Activated naive CD8-positive, alpha-beta T cell treated with anti-CD3 and anti-CD28 coated beads, Interleukin-2, amount 10 ng/mL, durations not matched to agents 7 days and 5 days (primary cell): Measurements from ENCODE around the gene SH3GL2. TPM values are rescaled to one million over a fixed set of nuclear protein-coding genes. Genes with fewer than 3 reads are reported as not detected.
A peak's percentile ranks its signal among the peaks of the same experiment; 100 is the strongest.

Experiments used
- ATAC-seq: fragments of 150-1000 bp; cut with Tn5 transposase; one replicate; pipeline ENCODE4 v1.10.0; 2021; ENCODE audit warnings: low read depth, moderate library complexity
- POLR2A ChIA-PET: fragments of 350-600 bp; sonication (Branson Sonifier 250); formaldehyde crosslinking; loops from one replicate; lab custom pipeline; 2021; ENCODE audit warnings: antibody characterized with exemption; lab: Charles Lee
- DNase-seq: peaks from one replicate; pipeline ENCODE4 v3.0.0; 2021
- H3K27ac Mint-ChIP-seq: one replicate; pipeline ENCODE4 v1.8.0; 2022; ENCODE audit warnings: mild to moderate bottlenecking, mixed read lengths
- H3K27me3 Mint-ChIP-seq: one replicate; pipeline ENCODE4 v1.8.0; 2022; ENCODE audit warnings: mild to moderate bottlenecking, moderate library complexity, mixed read lengths
- H3K36me3 Mint-ChIP-seq: one replicate; pipeline ENCODE4 v1.8.0; 2021; ENCODE audit warnings: mild to moderate bottlenecking, mixed read lengths
- H3K4me1 Mint-ChIP-seq: one replicate; pipeline ENCODE4 v1.8.0; 2021; ENCODE audit warnings: mixed read lengths
- H3K4me3 Mint-ChIP-seq: one replicate; pipeline ENCODE4 v1.8.0; 2022; ENCODE audit warnings: mild to moderate bottlenecking, moderate library complexity, mixed read lengths
- H3K9me3 Mint-ChIP-seq: one replicate; pipeline ENCODE4 v1.8.0; 2021; ENCODE audit warnings: mixed read lengths
- total RNA-seq, 2 experiments: library from RNA; stranded (reverse); gene quantifications; one replicate each; pipeline ENCODE4 v1.2.3, GENCODE V29; 2021

The SH3GL2 gene
- not detected for total RNA-seq

DNA sequence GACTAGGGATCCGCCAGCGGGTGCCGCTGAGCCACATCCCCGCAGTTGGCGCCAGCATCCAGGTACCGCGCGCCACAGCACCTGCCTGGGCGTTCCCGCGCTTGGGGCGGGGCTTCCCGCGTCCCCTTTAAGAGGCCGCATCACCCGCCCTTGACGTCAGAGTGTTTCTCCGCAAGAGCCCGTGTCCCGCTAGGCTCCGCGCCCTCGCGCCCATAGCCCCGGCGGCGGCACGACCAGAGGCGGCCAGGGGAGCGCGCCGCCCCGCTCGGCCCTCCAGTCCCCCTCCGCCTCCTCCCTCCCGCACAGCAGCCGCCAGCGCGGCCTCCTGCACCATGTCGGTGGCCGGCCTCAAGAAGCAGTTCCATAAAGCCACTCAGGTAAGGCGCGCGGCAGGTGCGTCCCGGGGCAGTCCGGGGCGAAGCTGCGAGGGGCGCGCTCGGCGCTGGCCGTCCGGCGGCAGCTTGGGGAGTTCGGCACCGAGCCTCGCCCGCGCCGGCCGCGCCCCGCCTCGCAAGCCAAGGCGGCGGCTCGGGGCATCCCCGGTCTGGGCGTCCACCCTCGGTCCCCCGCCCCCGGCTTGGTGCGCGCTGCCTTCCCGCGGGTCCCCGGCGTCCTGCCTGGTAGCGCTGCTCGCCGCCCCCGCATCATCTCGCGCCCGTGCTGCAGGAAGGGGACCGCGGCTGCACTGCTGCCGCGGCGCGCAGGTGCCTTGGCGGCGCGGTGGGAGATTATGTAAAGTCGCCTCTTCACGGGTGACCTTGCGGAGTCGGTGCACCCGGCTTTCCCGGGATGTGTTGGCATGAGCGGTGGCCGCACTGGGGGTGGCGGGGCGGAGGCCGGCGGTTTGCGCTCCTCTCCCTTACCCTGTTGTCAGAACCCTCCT lies at the start of gene SH3GL2:
Gene SH3GL2, plus strand, starts transcription at position 156 of the 883 bp plus-strand sequence.
- Mint-ChIP-seq H3K4me3 (peak within 1 kb of the TSS; percentile 62), H3K27ac (no peak within 1 kb of the TSS), H3K9me3 (no peaks in the 10 kb centered on the region), H3K27me3 (peaks cover 30% of the 10 kb centered on the region), H3K36me3 (no peaks in the 10 kb centered on the region), H3K4me1 (peaks cover 2% of the 10 kb centered on the region)
- DNase-seq, result peak; percentile 31
- peak; percentile 54 for ATAC-seq
- POLR2A ChIA-PET, result no interaction called here

DNA sequence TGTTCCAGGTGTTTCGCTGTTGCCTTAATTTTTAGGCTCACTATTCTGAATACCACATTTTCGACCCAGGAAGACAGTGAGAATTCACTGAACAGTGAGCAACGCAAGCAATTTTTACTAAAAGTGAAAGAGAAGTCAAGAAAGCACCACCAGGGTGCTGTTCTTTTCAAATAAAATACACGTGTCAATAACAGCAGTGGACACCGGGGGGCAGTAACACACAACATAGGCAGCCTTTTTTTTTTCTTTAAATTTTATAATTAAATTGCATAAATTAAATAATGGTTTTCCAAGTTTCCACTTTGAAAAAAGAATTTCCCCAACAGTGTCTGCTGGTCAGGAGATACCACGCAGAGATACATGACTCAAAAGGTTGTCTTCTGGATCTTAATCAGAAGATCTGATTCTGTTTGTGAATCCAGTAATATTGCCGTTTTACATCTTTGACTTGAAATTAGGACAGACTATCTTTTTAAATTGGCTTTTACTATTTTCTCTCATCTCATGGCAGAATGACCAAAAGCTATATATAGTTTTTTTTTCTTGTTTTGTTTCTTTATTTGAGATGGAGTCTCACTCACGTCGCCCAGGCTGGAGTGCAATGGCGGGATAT lies 47.1 kb upstream of the SH3GL2 start:
- no peaks in the 10 kb centered on the region for H3K9me3 Mint-ChIP-seq
- H3K36me3 Mint-ChIP-seq, result no peaks in the 10 kb centered on the region
- POLR2A ChIA-PET, result no interaction called here
- ATAC-seq, result no peak
- no peak overlapping the region for H3K27ac Mint-ChIP-seq
- H3K4me3 Mint-ChIP-seq, result no peak overlapping the region
- H3K4me1 Mint-ChIP-seq, result no peaks in the 10 kb centered on the region
- no peak for DNase-seq
- H3K27me3 Mint-ChIP-seq, result no peaks in the 10 kb centered on the region

DNA sequence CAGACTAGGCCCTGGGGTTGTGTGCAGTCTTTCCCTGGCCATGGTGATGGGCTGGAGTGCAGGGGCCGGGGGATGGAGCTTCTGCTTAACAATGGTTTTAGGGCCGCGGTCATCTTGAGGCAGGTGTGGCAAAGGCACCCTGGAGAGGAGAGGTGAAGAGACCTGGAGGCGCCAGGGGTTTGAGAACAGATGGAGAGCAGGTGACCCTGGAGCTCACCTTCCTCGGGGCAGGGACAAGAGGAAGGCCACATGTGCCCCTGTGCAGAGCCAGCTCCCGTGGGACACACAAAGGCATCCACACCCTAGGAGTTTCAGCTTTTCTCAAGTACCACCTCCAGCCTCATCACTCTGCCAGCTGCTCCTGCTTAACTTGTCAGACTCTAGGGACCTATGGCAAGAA lies 46.4 kb upstream of the SH3GL2 start:
- H3K36me3 Mint-ChIP-seq, result no peaks in the 10 kb centered on the region
- H3K27ac Mint-ChIP-seq, result no peak overlapping the region
- H3K4me1 Mint-ChIP-seq, result no peaks in the 10 kb centered on the region
- H3K27me3 Mint-ChIP-seq, result no peaks in the 10 kb centered on the region
- DNase-seq, result no peak
- H3K4me3 Mint-ChIP-seq, result no peak overlapping the region
- no peak for ATAC-seq
- POLR2A ChIA-PET, result no interaction called here
- no peaks in the 10 kb centered on the region for H3K9me3 Mint-ChIP-seq

DNA sequence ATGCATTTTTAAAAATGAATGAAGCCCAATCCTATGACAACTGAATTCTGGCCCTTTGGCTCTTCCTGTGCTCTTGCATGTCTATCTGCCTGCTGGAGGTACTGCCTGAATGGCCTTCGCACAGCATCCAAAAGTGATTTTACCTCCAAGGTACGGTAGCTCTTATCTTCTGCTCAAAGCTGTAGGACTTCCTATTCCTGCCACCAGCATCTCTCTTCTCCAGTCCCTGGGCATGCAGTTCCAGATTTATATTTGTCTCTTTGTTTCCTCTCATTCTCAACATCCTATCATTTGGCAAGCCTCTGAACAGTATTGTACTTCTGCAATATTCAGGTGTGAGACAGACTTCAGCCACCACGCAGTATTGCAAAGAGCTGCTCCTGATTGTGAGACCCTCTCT lies 43.7 kb upstream of the SH3GL2 start:
- no peak for ATAC-seq
- Mint-ChIP-seq H3K27ac (no peak overlapping the region), H3K4me3 (no peak overlapping the region)

DNA sequence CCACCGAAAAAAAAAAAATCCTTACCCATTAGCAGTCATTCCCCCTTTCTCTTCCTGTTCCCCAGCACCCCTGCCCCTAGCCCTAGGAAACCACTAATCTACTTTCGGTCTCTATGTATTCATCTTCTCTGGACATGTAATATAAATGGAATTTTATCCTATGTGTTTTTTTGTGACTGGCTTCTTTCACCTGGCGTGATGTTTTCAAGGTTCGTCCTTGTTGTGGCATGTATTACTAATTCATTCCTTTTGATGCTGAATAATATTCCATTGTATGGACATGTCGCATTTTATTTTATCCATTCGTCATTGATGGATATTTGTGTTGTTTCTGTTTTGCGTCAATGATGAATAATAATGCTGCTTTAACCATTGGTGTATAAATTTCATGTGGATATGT lies 42.8 kb upstream of the SH3GL2 start:
- Mint-ChIP-seq H3K27me3 (no peaks in the 10 kb centered on the region), H3K4me1 (no peaks in the 10 kb centered on the region), H3K9me3 (peaks cover 2% of the 10 kb centered on the region), H3K4me3 (no peak overlapping the region), H3K27ac (no peak overlapping the region), H3K36me3 (no peaks in the 10 kb centered on the region)
- POLR2A ChIA-PET, result no interaction called here
- no peak for DNase-seq
- ATAC-seq, result no peak

More for the DNA sequence above, 43.7 kb upstream of the SH3GL2 start:
- Mint-ChIP-seq H3K4me1 (no peaks in the 10 kb centered on the region), H3K9me3 (no peaks in the 10 kb centered on the region), H3K36me3 (no peaks in the 10 kb centered on the region), H3K27me3 (no peaks in the 10 kb centered on the region)
- no peak for DNase-seq
- POLR2A ChIA-PET, result no interaction called here

DNA sequence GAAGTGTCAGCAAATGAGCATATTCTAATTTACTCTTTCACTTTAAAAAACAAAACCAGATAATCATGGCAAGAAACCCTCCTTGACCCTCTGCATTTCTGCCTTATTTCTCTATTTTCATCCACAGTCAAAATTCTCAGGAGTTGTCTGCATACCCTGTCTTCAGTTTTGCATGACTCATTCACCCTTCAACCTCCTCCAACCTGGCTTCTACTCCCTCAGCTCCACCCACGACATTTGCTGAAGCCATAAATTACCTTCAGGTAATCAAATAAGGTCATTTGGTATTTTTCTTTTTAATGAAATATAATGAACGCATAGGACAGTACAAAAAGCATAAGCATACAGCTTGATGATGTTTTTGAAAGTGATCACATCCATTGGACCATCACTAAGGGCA lies 27.8 kb upstream of the SH3GL2 start:
- no peaks in the 10 kb centered on the region for H3K4me1 Mint-ChIP-seq
- H3K4me3 Mint-ChIP-seq, result no peak overlapping the region
- ATAC-seq (no peak), DNase-seq (no peak)
- H3K27ac Mint-ChIP-seq, result no peak overlapping the region
- POLR2A ChIA-PET, result no interaction called here
- H3K9me3 Mint-ChIP-seq, result peaks cover 3% of the 10 kb centered on the region
- no peaks in the 10 kb centered on the region for H3K36me3 Mint-ChIP-seq
- H3K27me3 Mint-ChIP-seq, result no peaks in the 10 kb centered on the region

DNA sequence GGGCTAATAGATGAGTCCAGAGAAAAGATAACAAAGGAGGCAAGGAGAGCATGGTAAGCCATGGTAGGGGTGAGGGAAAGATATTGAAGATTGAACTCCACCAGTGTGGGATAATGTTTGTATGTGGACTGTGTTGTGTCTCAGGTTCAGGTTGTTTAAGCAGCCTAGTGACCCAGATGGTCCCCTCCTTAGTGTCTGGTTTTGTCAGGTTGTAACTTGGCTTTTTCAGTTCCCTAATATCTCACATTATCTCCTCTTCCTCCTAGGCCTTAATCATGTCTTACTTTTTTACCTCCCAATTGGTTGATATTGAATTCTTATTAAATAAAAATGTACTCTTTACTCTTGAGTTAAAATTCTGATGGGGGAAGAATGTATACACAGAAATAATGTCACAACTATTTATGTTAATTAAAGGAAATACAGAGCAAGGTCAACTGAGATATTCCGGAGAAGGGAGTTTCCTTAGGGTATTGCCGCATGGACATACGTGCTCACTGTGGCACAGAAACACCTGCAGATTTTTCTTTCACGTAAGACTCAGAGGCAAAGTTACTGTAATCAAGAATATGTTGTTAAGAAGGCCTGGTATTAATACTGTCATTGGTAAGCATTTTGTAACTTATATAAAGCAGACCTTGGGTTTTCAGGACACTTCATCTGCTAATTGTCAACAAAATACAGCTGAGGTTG lies 23.4 kb upstream of the SH3GL2 start:
- no peaks in the 10 kb centered on the region for H3K36me3 Mint-ChIP-seq
- POLR2A ChIA-PET, result no interaction called here
- H3K4me3 Mint-ChIP-seq, result no peak overlapping the region
- no peaks in the 10 kb centered on the region for H3K9me3 Mint-ChIP-seq
- H3K27ac Mint-ChIP-seq, result no peak overlapping the region
- no peaks in the 10 kb centered on the region for H3K27me3 Mint-ChIP-seq
- ATAC-seq (no peak), DNase-seq (no peak)
- no peaks in the 10 kb centered on the region for H3K4me1 Mint-ChIP-seq

DNA sequence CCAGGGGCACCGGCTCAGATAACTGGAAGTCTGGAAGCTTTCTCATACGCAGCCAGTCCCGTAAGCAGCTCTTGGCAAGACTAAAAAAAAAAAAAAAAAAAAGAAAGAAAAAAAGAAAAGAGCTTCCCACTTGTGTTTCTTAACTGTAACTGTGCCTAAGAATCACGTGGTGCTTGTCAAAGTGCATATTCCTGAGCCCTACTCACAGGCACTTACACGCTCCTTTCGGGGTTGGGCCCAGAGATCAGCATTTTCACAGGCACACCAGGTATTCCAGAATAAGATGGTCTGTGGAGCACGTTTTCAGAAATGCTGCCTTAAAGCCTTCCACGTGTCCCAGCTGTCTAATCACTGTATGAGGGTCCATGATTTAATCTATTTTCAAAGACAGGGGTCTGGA lies 22.6 kb upstream of the SH3GL2 start:
- H3K27me3 Mint-ChIP-seq, result no peaks in the 10 kb centered on the region
- no peak overlapping the region for H3K4me3 Mint-ChIP-seq
- H3K4me1 Mint-ChIP-seq, result no peaks in the 10 kb centered on the region
- no peak overlapping the region for H3K27ac Mint-ChIP-seq
- ATAC-seq (no peak), DNase-seq (no peak)
- POLR2A ChIA-PET, result no interaction called here
- no peaks in the 10 kb centered on the region for H3K36me3 Mint-ChIP-seq
- no peaks in the 10 kb centered on the region for H3K9me3 Mint-ChIP-seq

DNA sequence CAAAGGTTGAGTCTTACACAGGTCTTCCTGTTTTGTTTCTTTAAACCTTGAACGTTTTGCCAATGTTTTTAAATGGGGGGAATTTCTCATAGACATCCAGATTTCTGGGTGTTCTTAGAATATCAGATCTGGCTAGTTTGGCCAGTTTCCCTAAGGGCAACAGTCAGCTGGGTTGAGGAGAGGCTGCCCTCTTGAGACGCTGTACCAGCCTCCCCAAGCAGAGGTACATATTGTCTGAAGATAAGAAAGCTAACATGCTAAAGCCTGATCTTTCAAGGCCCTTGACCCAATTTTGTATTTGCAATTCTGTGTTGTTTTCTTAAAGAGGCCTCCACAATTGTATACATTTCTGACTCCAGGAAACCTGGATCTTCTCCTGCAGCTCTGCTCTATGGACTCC lies 21.9 kb upstream of the SH3GL2 start:
- no peaks in the 10 kb centered on the region for H3K27me3 Mint-ChIP-seq
- DNase-seq, result no peak

DNA sequence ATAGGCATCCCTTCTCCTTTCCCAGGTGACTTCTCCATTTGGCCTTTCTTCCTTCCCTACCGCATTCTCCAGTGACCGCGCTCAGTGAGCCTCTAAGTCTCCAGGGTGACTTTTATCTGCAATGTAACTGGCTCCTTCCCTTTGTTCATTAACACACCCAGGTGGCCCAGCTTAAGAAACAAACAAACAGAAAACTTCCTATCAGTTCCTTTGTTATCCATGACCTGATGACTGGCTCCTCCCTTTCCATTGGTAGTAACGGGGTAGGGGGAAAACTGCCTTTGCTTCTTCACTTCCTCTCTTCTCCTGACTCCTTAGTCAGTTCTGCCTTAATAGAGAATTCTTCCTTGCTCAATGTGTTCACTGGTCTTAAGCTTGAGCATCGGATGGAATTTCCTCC lies 7.0 kb upstream of the SH3GL2 start:
- Mint-ChIP-seq H3K9me3 (no peaks in the 10 kb centered on the region), H3K36me3 (no peaks in the 10 kb centered on the region), H3K27me3 (no peaks in the 10 kb centered on the region), H3K27ac (no peak overlapping the region), H3K4me3 (no peak overlapping the region), H3K4me1 (no peaks in the 10 kb centered on the region)
- ATAC-seq, result no peak
- no peak for DNase-seq
- POLR2A ChIA-PET, result no interaction called here

More for the DNA sequence above, 21.9 kb upstream of the SH3GL2 start:
- Mint-ChIP-seq H3K9me3 (no peaks in the 10 kb centered on the region), H3K27ac (no peak overlapping the region), H3K4me3 (no peak overlapping the region), H3K4me1 (no peaks in the 10 kb centered on the region), H3K36me3 (no peaks in the 10 kb centered on the region)
- POLR2A ChIA-PET, result no interaction called here
- ATAC-seq, result no peak

DNA sequence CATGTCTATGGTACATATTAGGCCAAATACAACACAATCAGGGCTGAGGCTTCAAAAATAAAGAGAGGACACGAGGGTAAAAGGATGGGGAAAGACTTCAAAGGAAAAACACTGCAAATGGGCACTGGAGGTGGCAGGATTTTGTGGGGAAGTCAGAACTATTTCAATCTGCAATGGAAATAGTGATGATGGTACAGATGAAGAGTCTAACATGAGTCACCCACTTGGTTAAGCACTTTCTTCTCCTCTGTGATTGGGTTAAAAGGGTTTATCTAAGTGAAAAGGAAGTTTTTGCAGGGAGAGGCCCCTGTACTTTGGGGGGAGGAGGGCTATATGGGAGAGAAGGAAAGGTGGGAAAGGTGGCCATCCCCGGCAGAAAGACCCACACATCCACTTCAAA lies 4.5 kb upstream of the SH3GL2 start:
- Mint-ChIP-seq H3K4me1 (peaks cover 2% of the 10 kb centered on the region), H3K4me3 (no peak overlapping the region), H3K9me3 (no peaks in the 10 kb centered on the region), H3K27me3 (peaks cover 8% of the 10 kb centered on the region), H3K27ac (no peak overlapping the region), H3K36me3 (no peaks in the 10 kb centered on the region)
- DNase-seq, result no peak
- no peak for ATAC-seq
- POLR2A ChIA-PET, result no interaction called here

DNA sequence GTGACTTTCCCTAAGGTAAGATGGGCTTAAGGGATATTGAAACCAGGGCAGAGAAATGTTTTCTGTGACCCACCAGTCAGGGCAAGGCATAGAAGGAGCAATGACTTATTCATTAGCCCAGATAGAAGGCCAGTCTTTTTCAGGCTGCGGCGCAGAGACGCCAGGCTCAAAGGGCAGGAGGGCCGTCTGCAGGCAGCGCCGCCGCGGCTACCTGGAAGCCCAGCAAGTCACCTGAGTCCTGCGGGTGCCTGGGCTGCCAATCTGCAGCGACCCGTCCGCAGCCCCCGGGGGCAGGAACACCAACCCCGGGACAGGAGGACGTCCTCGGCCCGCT lies 322 bp upstream of the SH3GL2 start:
- peaks cover 2% of the 10 kb centered on the region for H3K4me1 Mint-ChIP-seq
- POLR2A ChIA-PET, result no interaction called here
- ATAC-seq, result no peak
- no peak for DNase-seq
- no peaks in the 10 kb centered on the region for H3K9me3 Mint-ChIP-seq
- H3K27ac Mint-ChIP-seq, result no peak overlapping the region
- H3K36me3 Mint-ChIP-seq, result no peaks in the 10 kb centered on the region
- peaks cover 30% of the 10 kb centered on the region for H3K27me3 Mint-ChIP-seq
- H3K4me3 Mint-ChIP-seq, result peak overlapping the region; percentile 10

DNA sequence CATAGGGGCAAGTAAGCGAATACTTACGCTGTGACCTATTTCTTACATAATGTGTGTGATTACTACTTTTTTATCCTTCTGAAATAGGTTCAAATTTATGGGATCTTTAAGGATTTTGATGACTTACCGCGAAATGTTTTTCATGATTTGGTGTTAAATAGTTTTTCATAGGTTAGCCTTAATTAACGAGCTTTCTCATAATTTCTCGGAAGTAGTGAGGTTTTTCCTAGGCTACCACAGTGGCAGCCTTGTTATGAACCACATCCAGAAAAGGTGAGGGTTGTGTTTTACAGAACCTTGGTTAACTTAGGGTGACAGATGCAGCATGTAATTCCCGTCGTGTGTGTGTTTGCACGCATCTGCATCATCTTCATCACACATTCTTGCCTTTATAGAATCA lies 1.3 kb downstream of the SH3GL2 start:
- no peak overlapping the region for H3K4me3 Mint-ChIP-seq
- POLR2A ChIA-PET, result no interaction called here
- no peaks in the 10 kb centered on the region for H3K36me3 Mint-ChIP-seq
- peaks cover 30% of the 10 kb centered on the region for H3K27me3 Mint-ChIP-seq
- no peaks in the 10 kb centered on the region for H3K9me3 Mint-ChIP-seq
- DNase-seq, result no peak
- ATAC-seq, result no peak
- H3K27ac Mint-ChIP-seq, result no peak overlapping the region
- H3K4me1 Mint-ChIP-seq, result peaks cover 2% of the 10 kb centered on the region

DNA sequence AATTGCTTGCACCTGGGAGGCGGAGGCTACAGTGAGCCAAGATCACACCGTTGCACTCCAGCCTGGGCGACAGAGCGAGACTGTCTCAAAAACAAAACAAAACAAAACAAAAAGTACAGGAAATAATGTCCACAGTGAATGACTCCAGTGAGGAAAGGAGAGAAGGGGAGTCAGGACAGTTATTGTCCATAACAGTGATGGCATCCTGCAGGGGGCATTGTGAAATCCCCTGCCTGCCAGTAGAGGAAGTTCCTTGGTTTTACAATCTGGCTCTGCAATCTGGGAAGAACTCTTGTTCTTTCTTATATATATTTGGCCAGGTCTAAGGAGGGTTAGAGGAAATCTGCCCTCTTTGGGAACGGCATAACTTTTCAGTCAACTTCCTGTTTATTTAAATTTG lies 8.2 kb downstream of the SH3GL2 start:
- no peaks in the 10 kb centered on the region for H3K4me1 Mint-ChIP-seq
- no peak overlapping the region for H3K4me3 Mint-ChIP-seq
- H3K27me3 Mint-ChIP-seq, result no peaks in the 10 kb centered on the region
- no peak for ATAC-seq
- POLR2A ChIA-PET, result no interaction called here
- no peaks in the 10 kb centered on the region for H3K36me3 Mint-ChIP-seq
- no peak for DNase-seq
- peaks cover 1% of the 10 kb centered on the region for H3K9me3 Mint-ChIP-seq
- no peak overlapping the region for H3K27ac Mint-ChIP-seq
